Stimulated activated CD8-positive, alpha-beta memory T cell treated with anti-CD3 and anti-CD28 coated beads, Interleukin-15, amount 100 ng/mL, for 4 hours (primary cell): ENCODE results near the gene PLTP.
A peak's percentile ranks its signal among the peaks of the same experiment; 100 is the strongest.
"Not testable (repeated sequence)": the region's sequence is repeated elsewhere in the genome, so short reads cannot be mapped to it uniquely, and the experiment has no call there.

Experiments
- DNase-seq, 2 donors: peaks; one replicate each; pipeline ENCODE4 v3.0.0-alpha.2; 2020; ENCODE audit warnings: low read depth in 2 of 2

Gene PLTP

DNA sequence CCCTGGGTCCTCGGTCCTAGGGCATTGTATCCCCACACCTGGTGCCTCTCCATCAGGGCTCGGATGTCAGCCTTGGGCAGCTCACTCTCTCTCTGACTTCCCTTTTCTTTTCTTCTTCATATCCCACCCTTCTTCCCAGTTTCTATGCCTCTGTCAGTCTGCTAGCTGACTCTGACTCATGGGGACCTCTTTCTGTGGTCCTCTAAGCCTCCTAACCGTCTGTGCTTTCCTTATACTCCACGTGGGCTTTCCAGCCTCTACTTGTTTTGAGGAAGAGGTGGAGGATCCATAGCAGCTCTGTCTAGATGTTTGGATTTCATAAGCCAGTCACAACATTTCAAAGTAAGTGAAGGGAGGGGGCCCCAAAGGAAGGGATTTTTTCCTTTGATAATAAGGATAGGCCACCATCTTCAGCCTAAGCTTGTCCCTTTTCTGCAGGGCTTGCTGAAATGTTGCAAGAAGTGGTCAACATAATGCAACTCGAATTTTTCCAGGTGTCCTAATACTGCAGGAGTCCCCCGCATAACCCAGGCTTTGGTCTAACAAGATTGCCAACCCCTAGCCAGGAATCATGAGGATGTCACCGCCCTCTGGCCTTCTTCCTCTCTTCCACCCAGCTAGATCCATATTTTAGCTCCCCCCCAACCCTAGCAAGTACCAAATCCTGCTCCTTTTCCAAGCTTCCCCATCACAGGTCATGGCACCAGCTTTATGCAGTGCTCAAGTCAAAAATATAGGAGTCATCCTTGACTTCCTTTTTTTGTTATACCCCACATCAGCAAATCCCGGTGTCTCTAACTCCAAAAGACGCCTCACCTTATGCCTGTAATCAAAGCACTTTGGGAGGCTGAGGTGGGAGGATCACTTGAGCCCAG, 8.7 kb upstream of the PLTP start:
- DNase-seq: no peak

DNA sequence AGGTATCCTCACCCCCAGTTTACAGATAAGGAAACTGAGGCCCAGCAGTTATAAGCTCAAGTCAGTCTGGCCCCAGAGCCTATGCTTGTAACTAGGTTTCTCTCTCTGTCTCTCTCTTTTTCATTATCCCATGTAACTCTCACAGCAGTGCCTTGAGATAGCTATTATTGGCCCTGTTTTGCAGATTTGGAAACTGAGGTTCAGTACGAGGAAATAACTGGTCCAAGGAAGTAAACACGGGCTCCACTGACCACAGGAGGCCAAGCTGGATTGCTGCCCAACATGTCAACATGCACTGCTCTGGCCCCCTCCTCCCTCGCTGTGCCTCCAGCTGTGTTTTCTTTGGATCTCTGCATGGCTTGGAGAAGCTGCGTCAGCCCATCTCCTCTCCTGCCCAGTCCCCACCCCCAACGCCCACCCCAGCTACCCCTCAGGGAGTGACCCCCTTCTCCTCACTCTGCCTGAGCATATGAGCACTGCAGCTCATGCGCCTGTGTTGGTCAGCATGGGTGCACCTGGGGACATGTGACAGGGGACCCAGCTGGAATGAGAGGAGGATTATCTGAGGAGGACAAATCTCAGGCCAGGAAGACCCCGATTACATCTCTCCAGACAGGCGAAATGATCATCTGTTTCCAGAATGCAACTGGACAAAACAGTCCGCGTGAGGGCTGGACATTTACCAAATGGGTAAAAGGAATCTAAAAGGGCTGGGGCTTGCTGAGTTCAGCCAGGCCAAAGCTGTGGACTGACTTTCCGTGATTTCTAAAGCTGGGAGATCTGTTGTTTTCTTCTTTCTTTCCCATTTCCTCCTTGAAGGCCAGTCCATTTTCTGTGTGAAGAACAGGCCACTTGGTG, 7.8 kb upstream of the PLTP start:
- DNase-seq: no peak

DNA sequence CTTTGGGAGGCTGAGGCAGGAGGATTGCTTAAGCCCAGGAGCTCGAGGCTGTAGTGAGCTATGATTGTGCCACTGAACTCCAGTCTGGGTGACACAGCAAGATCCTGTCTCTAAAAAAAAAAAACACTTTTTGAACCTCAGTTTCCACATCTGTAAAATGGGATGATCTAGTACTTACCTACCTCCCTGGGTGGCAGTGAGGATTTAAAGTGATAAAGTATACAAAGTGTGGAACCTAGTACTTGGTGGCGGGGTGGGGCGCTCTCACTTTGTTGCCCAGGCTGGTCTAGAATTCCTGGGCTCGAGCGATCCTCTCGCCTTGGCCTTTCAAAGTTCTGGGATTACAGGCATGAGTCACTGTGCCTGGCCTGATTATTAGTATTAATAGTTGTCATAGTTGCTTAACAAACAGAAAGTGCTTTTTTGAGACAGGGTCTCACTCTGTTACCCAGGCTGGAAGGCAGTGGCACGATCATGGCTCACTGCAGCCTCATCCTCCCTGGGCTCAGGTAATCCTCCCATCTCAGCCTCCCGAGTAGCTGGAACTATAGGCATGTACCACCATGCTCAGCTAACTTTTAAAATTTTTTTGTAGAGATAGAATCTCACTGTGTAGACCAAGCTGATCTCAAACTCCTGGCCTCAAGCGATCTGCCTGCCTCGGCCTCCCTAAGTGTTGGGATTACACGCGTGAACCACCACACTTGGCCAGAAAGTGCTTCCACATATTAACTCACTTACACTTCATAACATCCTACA, 7.0 kb upstream of the PLTP start:
- no peak for DNase-seq

DNA sequence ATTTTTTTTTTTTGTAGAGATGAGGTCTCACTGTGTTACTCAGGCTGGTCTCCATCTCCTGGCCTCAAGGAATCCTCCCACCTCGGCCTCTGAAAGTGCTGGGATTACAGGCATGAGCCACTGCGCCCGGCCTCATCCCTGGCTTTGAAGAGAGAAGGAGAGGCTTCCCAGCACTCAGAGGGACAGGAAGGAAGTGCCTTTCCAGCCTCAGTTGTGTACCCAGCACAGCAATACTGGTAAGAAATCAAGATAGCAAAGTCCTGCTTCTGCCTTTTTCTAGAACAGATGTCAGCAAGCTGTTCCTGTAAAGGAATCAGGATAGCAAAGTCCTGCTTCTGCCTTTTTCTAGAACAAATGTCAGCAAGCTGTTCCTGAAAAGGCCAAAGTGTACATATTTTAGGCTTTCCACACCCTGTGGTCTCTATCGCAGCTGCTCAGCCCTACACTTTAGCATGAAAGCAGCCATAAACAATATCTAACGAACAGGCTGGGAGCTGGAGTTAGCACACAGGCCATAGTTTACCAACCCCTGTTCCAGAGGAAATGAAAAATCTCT, 6.3 kb upstream of the PLTP start:
- no peak for DNase-seq

DNA sequence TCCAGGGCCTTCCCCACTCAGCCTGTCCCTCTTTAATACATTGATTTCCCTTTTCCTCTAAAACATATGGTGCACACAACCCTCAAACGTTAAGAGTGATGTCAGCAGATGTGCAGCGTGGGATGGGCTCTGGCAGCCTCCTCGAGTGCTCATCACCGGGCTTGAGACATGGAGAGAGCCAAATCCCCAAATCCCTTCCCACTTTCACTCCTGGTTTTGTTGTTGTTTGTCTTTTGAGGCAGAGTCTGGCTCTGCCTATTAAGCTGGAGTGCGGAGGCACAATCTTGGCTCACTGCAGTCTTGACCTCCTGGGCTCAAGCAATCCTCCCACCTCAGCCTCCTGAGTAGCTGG, 5.8 kb upstream of the PLTP start:
- DNase-seq: no peak

DNA sequence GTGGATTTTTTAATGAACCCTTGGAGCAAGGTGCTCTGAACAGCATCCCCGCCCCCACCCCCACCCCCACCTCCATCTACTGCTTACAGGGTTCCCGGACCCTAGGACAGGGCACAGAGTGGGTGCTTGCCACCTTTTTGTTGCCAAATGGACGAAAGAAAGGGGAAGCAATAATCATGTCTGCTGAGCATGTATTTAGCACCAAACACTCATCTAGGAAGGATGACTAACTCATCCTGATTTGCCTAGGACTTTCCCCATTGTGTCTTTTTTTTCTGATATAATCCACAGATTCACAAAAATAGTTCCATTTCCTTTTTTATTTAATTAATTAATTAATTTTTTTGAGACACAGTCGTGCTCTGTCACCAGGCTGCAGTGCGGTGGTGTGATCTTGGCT, 1.2 kb upstream of the PLTP start:
- no peak for DNase-seq

DNA sequence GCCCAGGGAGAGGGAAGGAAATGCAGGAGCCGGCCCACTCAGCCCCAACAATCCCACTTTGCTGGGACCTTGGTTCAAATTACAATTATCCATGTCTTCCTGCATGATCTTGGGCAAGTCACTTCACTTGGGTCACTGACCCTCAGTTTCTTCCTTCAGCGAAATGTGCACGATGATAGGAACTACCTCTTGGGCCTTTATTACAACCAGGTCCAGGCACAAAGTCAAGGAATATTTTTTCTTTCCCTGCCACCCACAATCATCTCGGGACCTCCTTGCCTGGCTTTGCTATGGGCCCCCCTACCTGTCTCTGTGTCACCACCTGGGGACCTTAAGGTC, 358 bp upstream of the PLTP start:
- DNase-seq: no peak

DNA sequence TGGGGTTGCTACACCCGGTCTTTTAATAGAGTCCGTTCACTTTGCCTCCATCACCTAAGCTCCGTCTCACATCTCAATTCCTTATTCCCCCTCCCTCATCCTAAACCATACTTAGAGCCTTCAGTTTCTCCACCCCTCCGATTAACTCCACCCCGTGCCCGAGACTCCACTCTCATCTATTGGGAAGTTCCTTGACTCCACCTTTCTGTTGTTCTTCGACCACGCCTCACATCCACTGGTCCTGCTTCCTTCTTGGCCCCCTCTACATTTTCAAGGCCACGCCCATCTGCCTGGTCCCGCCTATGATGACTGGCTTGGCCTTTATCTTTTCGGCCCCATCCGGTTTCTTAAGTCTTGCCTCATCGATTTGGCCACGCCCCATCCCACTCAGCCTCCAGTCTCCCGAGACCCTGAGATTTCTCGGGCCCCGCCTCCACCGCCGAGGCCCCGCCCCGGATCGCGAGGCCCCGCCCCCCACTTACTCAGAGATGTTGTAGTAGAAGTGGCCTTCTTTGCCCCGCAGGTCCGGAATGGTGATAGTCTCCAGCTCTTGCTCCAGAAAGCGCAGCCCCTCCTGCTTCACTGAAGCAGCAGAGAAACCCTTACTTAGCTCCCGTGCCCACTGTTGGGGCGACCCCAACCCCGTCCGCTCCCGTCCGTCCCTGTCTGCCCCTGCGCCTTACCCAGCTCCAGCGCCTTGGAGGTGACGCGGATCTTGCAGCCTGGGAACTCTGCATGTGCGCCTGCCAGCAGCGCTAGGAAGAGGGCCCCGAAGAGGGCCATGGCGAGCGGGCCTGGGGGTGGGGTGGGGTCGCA, 1.1 kb downstream of the PLTP start:
- DNase-seq: peak; percentile 83 to 87

DNA sequence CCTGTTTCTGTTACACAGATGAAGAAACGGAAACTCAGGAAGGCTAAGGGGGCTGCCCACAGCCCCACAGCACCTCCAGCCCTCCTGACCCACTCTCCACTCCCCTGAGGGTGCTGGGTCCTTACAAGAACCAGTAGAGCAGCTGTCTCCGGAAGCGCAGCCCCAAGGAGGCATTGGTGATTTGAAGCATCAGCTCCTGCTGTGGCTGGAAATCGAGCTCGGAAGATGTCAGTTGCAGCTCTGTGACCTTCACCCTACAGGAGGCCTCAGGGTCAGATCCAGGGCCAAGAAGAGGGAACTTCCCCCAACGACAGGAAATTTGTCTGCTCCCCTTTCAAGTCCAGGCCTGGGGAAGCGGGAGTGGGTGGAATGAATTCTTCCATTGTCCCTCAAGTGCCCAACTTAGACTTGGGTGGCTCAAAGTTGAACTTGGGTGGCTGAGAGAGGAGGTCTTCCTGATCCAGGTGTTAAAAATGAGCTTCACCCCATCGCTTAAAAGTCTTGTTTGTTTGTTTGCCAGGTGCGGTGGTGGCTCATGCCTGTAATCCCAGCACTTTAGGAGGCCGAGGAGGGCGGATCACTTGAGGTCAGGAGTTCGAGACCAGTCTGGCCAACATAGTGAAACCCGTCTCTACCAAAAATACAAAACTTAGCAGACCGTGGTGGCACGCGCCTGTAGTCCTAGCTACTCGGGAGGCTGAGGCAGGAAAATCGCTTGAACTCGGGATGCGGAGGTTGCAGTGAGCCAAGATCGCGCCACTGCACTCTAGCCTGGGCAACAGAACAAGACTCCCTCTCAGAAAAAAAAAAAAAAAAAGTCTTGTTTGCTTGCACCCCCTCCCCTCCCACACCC, 1.9 kb downstream of the PLTP start:
- no peak for DNase-seq

DNA sequence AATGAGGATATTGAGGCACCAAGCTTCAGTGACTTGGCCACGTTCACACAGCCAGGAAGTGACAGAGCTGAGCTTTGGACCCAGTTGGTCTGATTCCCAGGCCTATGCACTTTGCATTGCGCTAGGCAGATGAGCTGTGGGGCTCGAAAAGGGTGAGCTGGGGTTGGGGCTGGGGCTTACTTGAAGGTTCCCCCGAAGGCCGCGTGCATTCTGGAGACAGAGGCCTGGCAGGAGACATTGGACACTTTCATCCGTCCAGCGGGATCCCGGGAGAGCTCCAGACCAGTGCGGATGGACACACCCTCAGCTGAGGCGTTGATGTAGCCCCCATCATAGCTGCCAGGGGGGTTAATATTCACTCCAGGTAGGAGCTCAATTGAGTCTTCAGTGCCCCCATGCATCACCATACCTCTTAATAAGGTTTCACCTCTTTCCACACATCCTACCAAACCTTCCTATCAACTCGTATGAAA, 2.6 kb downstream of the PLTP start:
- no peak for DNase-seq

DNA sequence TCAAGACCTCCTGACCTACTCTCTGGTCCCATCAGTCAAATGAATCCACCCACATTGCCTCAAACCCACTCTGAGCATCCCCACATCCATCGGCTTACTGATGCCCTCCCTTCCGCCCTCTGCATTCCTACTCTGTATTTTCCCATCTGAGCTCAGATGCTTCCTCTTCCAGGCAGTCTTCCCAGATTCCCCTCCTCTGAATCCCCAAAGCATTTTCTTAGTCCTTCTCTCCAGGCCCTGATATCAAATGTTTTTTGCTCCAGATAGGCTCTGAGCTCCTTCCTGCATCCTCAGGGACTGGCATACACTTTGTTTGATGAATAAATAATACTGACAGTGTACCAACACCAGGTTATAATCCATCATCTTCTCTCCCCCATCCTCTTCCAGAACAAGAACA, 3.9 kb downstream of the PLTP start:
- no peak for DNase-seq

DNA sequence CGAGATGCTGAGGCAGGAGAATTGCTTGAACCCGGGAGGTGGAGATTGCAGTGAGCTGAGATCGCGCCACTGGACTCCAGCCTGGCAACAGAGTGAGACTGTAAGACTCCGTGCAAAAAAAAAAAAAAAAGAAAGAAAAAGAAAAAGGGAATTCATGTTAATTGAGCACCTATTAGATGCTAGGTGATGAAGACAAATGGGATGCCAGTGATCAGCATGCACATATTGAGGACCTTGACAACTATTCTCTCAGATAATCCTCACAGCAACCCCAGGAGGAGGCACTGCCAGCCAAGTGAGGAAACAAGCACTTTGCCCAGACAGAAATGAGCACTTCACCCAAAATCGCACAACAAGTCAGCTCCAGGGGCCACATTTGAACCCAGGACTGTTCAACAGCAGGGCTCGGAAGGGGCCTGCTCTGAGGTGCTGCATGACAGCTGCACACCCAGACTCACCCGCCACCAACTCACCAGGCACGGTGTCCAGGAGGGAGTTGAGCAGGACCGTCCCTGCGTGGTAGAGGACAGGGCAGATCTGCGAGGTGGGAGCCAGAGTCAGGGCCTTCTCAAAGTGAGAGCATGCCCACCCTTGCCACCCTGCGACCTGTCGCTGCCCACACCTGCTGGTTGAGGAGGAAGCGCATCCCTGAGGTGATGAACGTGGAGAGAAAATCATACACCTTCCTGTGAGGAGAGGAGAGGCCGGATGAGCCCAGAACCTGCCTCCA, 4.6 kb downstream of the PLTP start:
- DNase-seq: no peak

DNA sequence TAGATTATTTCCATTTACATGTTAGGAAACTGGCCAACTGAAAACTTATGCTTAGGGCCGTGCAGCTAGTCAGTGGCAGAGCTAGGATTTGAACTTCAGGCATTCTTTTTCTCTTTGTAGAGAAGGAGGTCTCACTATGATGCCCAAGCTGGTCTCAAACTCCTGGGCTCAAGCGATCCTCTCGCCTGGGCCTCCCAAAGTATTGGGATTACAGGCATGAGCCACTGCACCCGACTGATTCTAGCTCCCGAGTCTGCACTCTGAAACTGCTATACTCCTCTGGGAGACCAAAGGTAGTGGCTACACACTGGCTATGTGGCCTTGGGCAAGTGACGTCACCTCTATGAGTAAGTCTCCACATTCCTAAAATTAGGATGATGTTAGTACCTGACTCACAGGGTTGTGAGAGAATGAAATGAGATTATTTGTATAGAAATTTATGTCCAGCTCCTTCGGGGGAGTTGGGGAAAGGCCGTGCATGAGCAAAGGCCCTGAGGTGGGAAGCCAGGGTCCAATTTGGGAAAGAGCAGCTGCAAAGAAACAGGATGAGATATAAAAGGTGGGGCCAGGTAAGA, 6.4 kb downstream of the PLTP start:
- no peak for DNase-seq

DNA sequence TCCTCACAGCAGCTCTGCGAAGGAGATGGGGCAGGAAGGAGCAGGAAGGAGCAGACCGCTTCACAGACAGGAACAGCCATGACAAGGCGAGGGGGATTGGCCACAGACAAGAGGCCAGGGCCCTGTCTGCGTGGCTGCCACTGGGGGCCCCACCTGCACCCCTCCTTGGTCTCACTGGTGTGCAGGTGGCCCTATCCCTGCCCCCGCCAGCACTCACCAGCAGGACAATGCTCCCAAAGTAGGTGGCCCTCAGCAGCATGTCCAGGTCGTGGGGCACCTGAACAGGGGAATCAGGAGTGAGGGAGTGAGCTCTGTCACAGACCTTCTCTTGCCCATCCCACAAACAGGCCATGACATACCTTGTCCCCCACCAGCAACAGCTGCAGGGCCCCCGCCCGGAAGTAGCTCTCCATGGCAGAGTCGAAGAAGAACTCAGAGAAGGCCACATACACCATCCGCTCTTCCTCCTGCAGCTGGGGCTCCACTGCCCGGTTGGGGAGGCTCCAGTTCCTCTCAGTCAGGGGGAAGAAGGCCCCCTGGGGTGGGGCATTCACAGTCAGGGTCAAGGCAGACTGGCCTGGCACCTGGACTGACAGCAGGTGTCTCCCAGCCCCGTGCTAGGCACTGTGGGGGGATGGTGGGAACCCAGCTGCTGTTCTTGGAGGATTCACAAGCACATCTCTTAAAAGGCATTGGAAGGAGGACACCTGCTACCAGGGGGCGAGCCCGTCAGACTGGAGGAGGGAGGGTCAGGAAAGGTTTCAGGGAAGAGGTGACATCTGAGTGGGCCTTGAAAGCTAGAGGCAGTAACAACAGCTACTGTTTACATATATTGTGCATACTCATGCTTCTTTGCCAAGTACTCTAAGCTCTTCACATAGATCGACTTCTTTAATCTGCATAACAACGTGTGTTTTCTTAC, 7.1 kb downstream of the PLTP start:
- no peak for DNase-seq

DNA sequence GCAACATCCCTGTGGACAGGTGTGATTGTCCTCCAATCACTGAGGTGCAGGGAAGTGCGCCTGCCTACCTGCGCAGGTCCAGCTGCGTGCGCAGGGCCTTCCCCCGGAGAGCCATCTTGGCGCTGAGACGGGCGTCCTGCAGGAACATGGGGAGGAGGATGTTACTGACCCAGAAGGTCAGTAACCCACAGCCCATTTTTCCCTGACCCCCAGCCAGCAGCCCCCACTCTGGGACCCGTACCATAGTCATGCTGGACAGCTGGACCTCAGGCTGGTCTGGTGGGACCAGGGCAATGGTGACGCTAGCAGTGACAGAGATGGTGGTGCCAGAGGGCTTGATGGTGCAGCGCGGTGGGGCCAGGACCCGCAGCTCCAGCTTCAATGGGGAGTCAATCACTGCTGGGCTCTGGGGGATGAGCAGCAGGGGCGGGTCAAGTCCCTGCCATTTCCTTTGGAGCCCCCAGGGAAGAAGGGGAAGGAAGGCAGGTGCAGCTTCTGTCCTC, 9.7 kb downstream of the PLTP start:
- no peak for DNase-seq

DNA sequence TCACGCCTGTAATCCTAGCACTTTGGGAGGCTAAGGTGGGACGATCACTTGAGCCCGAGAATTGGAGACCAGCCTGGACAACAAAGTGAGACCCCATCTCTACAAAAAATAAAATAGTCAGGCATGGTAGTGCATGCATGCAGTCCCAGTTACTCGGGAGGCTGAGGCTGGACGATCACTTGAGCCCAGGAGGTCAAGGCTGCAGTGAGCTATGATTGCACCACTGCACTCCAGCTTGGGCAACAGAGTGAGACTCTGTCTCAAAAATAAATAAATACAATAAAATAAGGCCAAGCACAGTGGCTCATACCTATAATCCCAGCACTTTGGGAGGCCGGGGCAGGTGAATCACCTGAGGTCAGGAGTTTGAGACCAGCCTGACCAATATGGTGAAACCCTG, 10.6 kb downstream of the PLTP start:
- DNase-seq: not testable (repeated sequence)

DNA sequence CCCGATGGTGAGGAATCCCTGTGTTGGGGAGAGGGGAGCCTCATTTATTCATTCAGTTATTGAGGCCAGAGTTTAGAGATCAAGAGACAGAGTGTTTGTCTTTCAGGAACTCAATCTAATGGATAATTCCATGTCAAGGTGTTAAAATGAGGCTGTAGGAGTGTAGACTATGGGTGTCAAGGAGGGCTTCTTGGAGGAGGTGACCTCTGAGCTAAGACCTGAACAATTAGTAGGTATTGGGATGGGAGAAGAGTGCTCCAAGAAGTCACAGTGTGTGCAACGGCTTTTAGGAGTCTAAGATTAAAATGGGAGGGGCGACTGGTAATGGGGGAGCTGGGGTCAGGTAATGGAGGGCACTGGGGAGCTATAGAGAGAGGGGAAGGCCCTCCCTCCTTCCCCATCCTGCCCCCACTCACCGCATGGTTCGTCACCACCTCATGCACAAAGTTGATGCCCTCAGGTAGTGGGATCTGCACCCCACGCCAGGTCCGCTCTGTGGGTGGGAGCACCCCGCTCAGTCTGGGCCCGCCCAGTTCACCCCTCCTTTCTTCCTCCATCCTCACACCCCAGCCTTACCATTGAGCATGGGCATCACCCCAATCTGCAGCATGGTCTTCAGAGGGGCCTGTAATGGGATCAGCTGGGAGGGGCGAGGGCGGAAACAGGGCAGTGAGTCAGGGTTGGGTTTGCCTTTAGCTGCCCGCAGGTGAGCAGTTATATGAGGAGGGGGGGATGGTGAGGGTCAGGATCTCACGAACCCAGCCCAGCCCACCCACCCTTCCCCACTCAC, 12.7 kb downstream of the PLTP start:
- DNase-seq: no peak
